ENCODE data around the gene MYL6B.

The MYL6B gene

GRCh38 chr12:56117778-56118687 lies 34.4 kb upstream of the MYL6B start, which contains the start of gene ZC3H10:
Gene ZC3H10, plus strand, starts transcription at chr12:56118266. Its CDS starts 2,297 bp downstream, at chr12:56120563.
- peaks cover 36% of the 10 kb centered on the region for H3K79me2 ChIP-seq (ENCODE audit: control insufficient read depth, low read length)
- no peaks in the 10 kb centered on the region for H4K20me1 ChIP-seq (ENCODE audit: control insufficient read depth, insufficient read depth, low read depth, low read length)
- H3K4me1 ChIP-seq (ENCODE audit: control insufficient read depth, low read length): peaks cover 25% of the 10 kb centered on the region
- peak within 1 kb of the TSS; percentile 82 for H3K4me3 ChIP-seq (ENCODE audit: low read length)
- H3K9me2 ChIP-seq (replicated peaks; ENCODE audit: control insufficient read depth, low read length): no peaks in the 10 kb centered on the region
- peaks cover 49% of the 10 kb centered on the region for H3F3A ChIP-seq (ENCODE audit: control insufficient read depth, insufficient read depth)
- H3K27ac ChIP-seq (ENCODE audit: low read depth, low read length): peak within 1 kb of the TSS; percentile 91
- peaks cover 56% of the 10 kb centered on the region for H3K36me3 ChIP-seq (ENCODE audit: control insufficient read depth, low read length)
- TF ChIP-seq CTCF (IDR thresholded peaks at IDR 0.05; ENCODE audit: low read depth, low read length, poor library complexity, severe bottlenecking): peak; percentile 44
- no peak for TF ChIP-seq EZH2phosphoT487 (IDR thresholded peaks at IDR 0.05; ENCODE audit: borderline replicate concordance, low read length)
- no peaks in the 10 kb centered on the region for H3K9me3 ChIP-seq (ENCODE audit: control insufficient read depth, insufficient read depth, low read length)
- no peaks in the 10 kb centered on the region for H3K27me3 ChIP-seq (ENCODE audit: control insufficient read depth, low read length)
- peak within 1 kb of the TSS; percentile 99 for H3K4me2 ChIP-seq (ENCODE audit: low read length)

DNA sequence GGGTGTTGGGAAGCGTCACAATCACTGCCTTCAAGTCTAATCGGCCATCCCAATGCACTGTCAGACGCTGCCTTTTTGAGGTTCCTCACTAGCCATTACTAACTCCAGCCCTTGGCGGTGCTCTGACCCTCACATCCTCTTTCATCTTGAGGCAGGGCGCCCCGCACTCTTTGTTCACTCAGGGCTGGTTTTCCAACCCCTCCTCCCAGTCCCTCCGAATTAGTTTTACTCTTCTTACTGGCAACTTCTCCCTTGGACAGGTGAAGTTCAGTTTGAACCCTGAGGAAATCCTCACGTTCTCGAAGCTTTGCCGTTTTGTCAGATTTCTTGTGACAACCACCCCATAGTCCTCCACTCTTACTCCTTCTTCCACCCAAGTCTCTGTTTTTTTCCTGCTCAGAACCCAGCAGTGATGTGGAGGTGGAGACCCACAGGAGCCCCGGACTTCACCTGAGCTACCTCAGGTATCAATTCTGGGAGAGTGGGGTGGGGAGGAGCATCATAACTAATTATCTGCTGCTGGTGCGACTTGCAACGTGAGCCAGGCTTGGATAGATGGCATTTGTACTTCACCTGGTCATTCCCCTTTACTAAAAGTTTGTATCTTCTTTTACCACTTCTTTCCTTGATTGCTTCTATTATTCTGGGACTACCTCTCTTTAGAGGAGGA lies 33.6 kb upstream of the MYL6B start:
- H3K9me3 ChIP-seq (ENCODE audit: control insufficient read depth, insufficient read depth, low read length): no peaks in the 10 kb centered on the region
- H3K4me2 ChIP-seq (ENCODE audit: low read length): peak overlapping the region; percentile 99
- H3K9me2 ChIP-seq (replicated peaks; ENCODE audit: control insufficient read depth, low read length): no peaks in the 10 kb centered on the region
- H3K27ac ChIP-seq (ENCODE audit: low read depth, low read length): peak overlapping the region; percentile 80
- TF ChIP-seq CTCF (IDR thresholded peaks at IDR 0.05; ENCODE audit: low read depth, low read length, poor library complexity, severe bottlenecking) (no peak), EZH2phosphoT487 (IDR thresholded peaks at IDR 0.05; ENCODE audit: borderline replicate concordance, low read length) (no peak)
- H3F3A ChIP-seq (ENCODE audit: control insufficient read depth, insufficient read depth): peaks cover 41% of the 10 kb centered on the region
- H3K36me3 ChIP-seq (ENCODE audit: control insufficient read depth, low read length): peaks cover 48% of the 10 kb centered on the region
- peaks cover 27% of the 10 kb centered on the region for H3K4me1 ChIP-seq (ENCODE audit: control insufficient read depth, low read length)
- peaks cover 36% of the 10 kb centered on the region for H3K79me2 ChIP-seq (ENCODE audit: control insufficient read depth, low read length)
- H3K4me3 ChIP-seq (ENCODE audit: low read length): peak overlapping the region; percentile 82
- H4K20me1 ChIP-seq (ENCODE audit: control insufficient read depth, insufficient read depth, low read depth, low read length): no peaks in the 10 kb centered on the region
- no peaks in the 10 kb centered on the region for H3K27me3 ChIP-seq (ENCODE audit: control insufficient read depth, low read length)

DNA sequence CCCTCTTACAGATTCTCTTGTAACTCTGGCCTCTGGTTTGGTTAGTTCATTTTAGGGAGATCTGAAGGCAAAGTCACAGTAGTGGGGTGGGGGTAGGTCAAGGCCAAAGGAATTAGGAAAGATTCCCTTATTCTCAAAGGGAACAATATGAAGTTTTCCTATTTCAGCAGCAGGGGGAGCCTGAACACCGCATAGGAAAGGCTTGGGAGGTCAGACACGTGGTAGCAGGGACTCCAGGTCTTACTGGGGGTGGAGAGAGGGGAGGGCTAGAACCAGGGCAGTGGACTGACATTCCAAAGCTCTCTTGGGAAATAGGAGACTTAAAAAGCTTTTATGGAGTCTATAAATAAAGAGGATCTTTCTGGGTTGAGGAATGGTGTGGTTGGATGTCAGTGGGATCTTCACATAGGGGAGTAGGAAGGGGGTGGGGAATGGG lies 33.0 kb upstream of the MYL6B start:
- Histone ChIP-seq H3K79me2 (ENCODE audit: control insufficient read depth, low read length) (peaks cover 42% of the 10 kb centered on the region), H3K9me3 (ENCODE audit: control insufficient read depth, insufficient read depth, low read length) (no peaks in the 10 kb centered on the region), H4K20me1 (ENCODE audit: control insufficient read depth, insufficient read depth, low read depth, low read length) (no peaks in the 10 kb centered on the region), H3K27ac (ENCODE audit: low read depth, low read length) (peak overlapping the region; percentile 80), H3K9me2 (replicated peaks; ENCODE audit: control insufficient read depth, low read length) (no peaks in the 10 kb centered on the region), H3F3A (ENCODE audit: control insufficient read depth, insufficient read depth) (peaks cover 41% of the 10 kb centered on the region), H3K4me3 (ENCODE audit: low read length) (peak overlapping the region; percentile 82), H3K27me3 (ENCODE audit: control insufficient read depth, low read length) (no peaks in the 10 kb centered on the region), H3K36me3 (ENCODE audit: control insufficient read depth, low read length) (peaks cover 42% of the 10 kb centered on the region), H3K4me2 (ENCODE audit: low read length) (peak overlapping the region; percentile 99), H3K4me1 (ENCODE audit: control insufficient read depth, low read length) (peaks cover 33% of the 10 kb centered on the region)
- TF ChIP-seq EZH2phosphoT487 (IDR thresholded peaks at IDR 0.05; ENCODE audit: borderline replicate concordance, low read length): no peak
- TF ChIP-seq CTCF (IDR thresholded peaks at IDR 0.05; ENCODE audit: low read depth, low read length, poor library complexity, severe bottlenecking): peak; percentile 81

Data from DOHH2 (cell line).